Stimulated activated CD8-positive, alpha-beta memory T cell treated with anti-CD3 and anti-CD28 coated beads, Interleukin-7, amount 100 ng/mL, for 1 hour (primary cell): ENCODE results near the gene BMF.
"Not testable (repeated sequence)": the region's sequence is repeated elsewhere in the genome, so short reads cannot be mapped to it uniquely, and the experiment has no call there.

ENCODE experiments used
- DNase-seq, 2 donors: peaks; one replicate each; pipeline ENCODE4 v3.0.0-alpha.2; 2020; ENCODE audit warnings: low read depth in 2 of 2

Gene BMF

DNA sequence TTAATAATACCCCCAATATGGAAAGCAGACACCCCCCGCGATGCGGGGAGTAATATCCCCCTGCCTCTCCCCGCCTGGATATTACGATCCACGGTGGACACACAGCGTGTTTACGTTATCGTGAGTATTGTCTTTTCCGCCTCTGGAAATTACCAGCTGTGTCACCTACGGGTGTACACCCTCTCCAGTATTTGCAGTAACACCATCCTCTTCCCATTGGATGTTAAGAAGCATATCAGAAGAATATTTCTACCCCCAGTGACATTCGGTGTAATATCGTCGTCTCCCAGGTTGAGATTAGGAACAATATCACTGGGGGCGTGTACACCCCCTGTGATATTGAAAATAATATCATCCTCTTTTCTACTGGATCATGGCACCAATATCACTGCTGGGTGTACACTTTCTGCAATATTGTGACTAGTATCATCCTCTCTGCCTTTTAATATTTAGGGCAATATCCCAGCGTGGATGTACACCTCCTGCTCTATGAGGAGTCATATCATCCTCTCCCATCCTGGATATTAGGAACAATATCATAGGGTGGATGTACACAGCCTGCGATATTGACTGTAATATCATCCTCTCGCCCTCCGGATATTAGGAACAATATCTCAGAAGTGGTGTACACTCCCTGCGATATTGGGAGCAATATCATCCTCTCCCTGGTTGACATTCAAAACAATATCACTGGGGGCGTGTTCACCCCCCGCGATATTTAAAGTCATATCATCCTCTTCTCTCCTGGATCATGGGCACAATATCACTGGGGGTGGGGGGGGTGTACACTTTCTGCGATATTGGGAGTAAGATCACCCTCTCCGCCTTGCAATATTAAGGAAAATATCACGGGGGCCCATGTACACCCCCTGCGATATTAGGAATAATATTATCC is 20.3 kb upstream of the BMF start:
- no peak for DNase-seq

GRCh38 chr15:40125950-40126349 is 17.3 kb upstream of the BMF start:
- DNase-seq = no peak

- DNase-seq = not testable (repeated sequence)
Measured at GRCh38 chr15:40124807-40125285, 16.2 kb upstream of the BMF start.

DNA sequence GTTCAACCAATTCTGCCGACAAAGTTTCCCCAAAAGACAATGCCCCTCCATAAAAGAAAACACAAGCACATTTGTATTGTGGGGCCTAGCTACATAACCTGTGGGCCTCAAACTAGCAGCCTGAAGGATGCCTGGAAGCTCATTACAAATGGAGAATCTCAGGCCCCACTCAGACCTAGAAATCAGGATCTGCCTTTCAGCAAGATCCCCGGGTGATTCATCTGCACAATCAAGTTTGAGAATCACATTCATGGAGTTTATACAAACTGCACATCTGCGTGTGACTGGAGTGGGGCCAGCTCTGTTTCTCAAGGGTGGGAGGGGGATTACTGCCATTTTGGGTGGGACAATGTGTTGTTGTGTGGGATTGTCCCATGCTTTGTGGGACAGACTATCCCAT is 15.7 kb upstream of the BMF start:
- not testable (repeated sequence) for DNase-seq

GRCh38 chr15:40123863-40124262 is 15.2 kb upstream of the BMF start:
- DNase-seq = not testable (repeated sequence)

DNA sequence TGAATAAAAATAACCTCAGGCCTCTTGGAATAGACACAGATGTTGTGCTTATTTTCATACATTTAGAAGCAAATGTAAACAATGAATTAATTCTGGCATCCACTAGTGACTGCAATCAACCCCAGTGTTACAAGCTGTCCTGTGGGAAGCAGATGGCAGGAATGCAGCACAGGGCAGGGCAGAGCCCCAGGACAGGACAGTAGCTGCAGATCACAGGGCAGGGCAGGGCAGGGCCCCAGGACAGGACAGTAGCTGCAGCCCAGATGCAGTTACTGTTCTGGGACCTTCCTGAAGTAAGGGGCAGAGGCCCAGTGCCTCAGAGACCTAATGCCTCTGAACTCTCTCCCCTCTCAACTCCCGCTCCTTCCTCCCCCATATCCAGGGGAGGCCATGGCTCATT is 14.3 kb upstream of the BMF start:
- not testable (repeated sequence) for DNase-seq

DNA sequence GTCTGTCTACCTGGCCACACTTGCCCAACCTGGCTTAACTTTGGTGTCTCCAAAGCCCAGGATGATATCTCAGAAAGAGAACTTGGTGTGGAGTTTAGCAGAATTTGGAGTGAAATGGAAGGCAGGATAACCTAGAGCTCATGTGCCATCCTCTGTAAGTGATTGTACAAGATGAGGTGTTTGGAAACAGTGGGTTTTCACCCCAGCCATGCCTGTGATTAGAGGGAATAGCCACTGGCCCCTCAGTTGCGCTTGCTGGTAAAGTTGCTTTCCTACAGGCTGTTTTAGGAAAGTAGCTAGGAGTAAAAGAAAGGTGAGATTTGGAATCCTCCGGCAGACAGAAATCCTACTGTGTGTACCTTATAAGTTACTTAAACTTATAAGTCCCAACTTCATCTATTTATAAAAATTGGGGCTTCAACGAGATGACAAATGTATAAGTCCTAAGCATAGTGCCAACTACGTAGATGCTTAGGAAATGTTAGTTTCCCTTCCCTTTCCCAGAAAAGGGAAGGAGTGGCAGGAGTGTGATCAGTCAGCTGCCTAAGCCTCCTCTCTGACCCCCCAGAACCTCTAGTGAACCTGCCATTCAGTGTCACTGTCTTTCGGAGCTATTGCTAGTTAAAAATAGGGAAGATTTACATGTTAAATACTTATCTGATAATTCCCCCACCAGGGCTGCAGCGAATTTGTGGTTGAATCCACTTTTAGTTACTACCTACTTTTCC is 13.4 kb upstream of the BMF start:
- DNase-seq = no peak

- no peak for DNase-seq
Measured at GRCh38 chr15:40118473-40118872, 9.8 kb upstream of the BMF start.

- no peak for DNase-seq
Measured at GRCh38 chr15:40115670-40116093, 7.0 kb upstream of the BMF start.

- not testable (repeated sequence) for DNase-seq
Measured at GRCh38 chr15:40115106-40115505, 6.4 kb upstream of the BMF start.

GRCh38 chr15:40114218-40114617 is 5.5 kb upstream of the BMF start:
- DNase-seq = no peak

- no peak for DNase-seq
Measured at GRCh38 chr15:40112789-40113188, 4.1 kb upstream of the BMF start.

GRCh38 chr15:40111888-40112287 is 3.2 kb upstream of the BMF start:
- DNase-seq = no peak

- DNase-seq = no peak
Measured at GRCh38 chr15:40110866-40111550, 2.3 kb upstream of the BMF start.

DNA sequence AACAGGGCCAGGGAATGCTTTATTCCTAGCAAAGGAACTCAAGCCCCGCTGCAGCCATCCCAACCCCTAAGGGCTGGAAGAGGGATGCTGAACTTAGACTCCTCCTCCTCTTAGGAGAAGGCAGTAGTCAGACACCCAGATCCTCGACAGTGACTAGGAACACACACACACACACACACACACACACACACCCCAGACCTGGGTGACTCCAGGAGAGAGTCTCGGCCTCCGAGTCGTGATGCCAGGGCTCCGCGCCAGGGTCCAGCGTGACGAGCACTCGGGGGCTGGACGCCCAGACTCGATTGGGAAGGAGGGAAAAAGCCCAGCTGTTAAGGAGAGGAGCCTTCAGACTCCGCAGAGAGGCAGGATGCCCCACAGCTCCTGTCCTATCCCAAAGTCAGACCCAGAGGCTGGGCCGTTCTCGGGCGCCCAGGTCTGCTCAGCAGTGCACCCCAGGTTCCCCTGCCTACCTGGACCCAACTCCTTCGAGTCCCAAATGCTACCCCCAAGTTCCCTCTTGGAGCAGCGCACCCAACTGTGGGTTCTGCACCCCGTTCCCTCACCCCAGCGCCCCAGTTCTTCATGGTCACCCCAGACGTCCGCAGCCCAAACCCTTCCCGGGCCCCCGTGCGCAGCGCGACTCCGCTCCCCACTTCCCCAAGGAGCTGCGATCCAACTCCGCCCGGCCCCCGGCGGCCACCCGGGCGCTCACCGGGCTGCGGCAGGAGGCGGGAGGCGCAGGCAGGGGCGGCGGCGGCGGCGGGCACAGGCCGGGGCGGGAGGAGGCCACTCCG is 421 bp downstream of the BMF start:
- no peak for DNase-seq

DNA sequence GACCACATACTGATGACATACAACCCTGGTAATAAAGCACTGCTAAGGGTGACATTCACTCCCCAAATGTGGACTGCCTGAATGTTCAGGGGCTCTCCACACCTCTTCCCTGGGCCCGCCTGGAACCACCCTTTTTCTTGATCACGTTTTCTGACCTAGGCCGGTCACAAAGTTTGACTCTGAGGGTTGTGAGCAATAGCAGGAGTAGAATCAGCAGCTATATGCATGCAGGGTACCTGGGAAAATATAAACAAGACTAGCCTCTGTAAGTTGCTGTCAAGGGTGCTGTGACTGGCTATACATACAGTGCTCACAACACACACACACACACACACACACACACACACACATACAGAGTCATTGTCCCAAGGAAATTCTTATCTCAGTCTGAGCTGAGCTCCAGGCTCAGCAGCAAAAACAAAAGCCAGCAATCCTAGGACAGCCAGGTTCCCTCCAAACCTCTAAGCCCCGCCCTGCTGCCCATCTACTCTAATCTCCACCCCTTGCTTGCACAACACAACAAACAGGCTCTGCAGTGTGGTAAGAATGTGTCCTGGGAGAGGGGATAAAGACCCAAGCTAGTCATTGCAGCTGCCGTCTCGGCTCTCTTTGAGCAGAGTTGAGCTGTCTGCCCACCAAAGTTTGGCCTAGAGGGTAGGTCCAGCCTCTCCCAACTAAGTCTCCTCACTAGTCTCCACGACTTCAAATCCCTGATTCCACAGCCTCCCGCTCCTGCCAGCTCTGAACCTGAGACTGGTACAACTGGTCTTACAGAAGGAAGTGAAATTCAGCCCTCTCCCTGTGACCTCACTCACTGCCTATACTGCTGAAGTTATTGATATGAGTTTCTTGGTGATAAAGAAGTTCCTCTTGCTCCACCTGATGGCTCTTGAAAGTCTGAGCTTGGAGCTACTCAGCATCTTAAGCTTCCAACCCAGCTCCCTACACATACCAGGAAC is 2.2 kb downstream of the BMF start:
- no peak for DNase-seq

- no peak for DNase-seq
Measured at GRCh38 chr15:40105517-40106202, 3.0 kb downstream of the BMF start.

GRCh38 chr15:40104865-40105516 is 3.7 kb downstream of the BMF start:
- DNase-seq = peak; percentile 43 to 66

DNA sequence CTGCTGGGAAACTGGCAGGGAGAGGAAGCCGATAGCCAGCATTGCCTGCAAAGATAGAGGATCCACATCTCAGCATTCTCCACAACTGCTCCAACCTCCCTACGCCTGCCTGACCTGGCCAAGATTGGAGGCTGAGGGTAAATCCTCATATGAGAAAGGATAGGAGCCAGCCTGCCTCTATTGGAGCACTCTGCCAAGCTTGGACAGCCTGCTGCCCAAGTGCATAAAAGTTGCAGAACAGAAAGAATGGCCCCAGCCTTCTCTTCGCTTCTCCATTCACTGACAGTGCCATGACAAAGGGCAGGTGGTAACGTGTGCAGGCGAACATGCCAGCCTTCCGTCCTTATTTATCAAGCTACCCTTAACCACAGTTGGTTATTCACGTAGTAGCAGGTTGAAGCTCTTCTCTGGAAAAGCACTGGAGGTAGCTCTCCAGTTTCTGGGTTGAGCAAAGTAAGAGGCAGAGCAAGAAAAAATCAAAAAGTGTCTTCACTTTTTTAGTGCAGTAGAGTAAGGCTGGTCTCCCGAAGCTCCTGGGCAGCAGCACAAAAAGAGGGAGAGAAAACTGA is 4.3 kb downstream of the BMF start:
- no peak for DNase-seq
